ENCODE measurements around the gene SYT1.
A peak's percentile ranks its signal among the peaks of the same experiment; 100 is the strongest.

SYT1 gene

DNA sequence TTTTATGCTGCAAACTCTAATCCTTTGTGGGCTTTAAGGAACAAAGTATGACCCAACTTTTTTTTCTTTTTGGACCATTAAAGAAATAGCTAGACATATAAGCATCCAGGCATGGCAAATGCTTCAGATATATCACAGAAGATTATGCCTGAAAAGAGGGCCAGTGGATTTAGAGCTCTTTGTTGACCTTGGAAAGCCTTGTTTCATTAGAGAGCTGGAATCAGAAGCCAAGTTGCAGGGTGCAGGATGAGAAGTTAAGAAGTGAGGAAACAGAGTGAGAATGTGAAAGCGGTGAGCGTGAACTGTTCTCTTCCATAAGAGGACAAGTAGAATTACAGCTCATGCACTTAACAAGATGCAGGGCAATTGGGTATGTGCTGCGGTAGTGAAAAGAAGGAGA is 373.7 kb downstream of the SYT1 start:
- H3K4me3 ChIP-seq (ENCODE audit: control insufficient read depth, low read depth, low read length) = no peak overlapping the region
- DNase-seq (ENCODE audit: low read depth) = no peak
- TF ChIP-seq, protein P1, sequence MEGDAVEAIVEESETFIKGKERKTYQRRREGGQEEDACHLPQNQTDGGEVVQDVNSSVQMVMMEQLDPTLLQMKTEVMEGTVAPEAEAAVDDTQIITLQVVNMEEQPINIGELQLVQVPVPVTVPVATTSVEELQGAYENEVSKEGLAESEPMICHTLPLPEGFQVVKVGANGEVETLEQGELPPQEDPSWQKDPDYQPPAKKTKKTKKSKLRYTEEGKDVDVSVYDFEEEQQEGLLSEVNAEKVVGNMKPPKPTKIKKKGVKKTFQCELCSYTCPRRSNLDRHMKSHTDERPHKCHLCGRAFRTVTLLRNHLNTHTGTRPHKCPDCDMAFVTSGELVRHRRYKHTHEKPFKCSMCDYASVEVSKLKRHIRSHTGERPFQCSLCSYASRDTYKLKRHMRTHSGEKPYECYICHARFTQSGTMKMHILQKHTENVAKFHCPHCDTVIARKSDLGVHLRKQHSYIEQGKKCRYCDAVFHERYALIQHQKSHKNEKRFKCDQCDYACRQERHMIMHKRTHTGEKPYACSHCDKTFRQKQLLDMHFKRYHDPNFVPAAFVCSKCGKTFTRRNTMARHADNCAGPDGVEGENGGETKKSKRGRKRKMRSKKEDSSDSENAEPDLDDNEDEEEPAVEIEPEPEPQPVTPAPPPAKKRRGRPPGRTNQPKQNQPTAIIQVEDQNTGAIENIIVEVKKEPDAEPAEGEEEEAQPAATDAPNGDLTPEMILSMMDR (conservative IDR thresholded peaks at IDR 0.05; ENCODE audit: control insufficient read depth, insufficient read depth, low read depth, low read length) = no peak

- no peak for DNase-seq (ENCODE audit: low read depth)
- TF ChIP-seq, protein P1 (conservative IDR thresholded peaks at IDR 0.05; ENCODE audit: control insufficient read depth, insufficient read depth, low read depth, low read length) = no peak
- no peak overlapping the region for H3K4me3 ChIP-seq (ENCODE audit: control insufficient read depth, low read depth, low read length)
These were observed 382.9 kb downstream of the SYT1 start for GRCh38 chr12:79247494-79247893.

GRCh38 chr12:79250186-79250585 is 385.6 kb downstream of the SYT1 start:
- no peak overlapping the region for H3K4me3 ChIP-seq (ENCODE audit: control insufficient read depth, low read depth, low read length)
- TF ChIP-seq, protein P1 (conservative IDR thresholded peaks at IDR 0.05; ENCODE audit: control insufficient read depth, insufficient read depth, low read depth, low read length) = no peak
- peak; percentile 45 for DNase-seq (ENCODE audit: low read depth)

- DNase-seq (ENCODE audit: low read depth) = no peak
- TF ChIP-seq, protein P1 (conservative IDR thresholded peaks at IDR 0.05; ENCODE audit: control insufficient read depth, insufficient read depth, low read depth, low read length) = no peak
These were observed 386.6 kb downstream of the SYT1 start for GRCh38 chr12:79250960-79251755.

DNA sequence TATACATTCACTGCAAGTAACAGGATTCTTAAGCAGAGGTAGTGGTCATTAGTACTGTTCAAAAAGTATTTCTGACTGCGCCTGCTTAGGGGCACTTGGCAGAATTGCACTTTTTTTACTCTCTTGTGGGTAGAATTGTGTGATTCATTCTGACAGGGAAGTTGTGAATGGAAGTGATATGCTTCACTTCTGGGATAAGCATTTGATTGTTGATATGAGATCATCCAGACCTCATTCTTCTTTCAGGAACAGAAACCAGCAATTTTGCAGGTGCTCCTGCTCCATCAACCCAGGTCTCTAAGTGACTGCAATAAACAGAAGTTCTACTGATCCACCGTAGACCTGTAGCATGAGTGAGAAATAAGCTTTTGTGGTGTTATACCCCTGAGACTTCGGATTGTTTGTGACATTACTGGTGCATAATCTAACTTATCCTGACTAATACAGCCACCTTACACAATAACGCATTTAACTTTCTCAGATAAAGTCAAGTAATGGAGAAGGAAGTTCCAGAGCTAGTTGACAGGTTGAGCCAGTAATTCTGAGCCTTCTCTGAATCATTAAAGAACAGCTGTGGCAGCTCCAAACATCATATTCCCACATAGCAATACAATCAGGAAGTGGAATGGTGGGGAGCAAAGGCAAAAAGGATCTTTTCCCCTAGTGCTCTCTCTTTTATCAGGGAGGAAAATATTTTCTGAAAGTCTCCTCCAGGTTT is 387.9 kb downstream of the SYT1 start:
- peak; percentile 7 for DNase-seq (ENCODE audit: low read depth)
- H3K4me3 ChIP-seq (ENCODE audit: control insufficient read depth, low read depth, low read length) = no peak overlapping the region
- TF ChIP-seq, protein P1 (conservative IDR thresholded peaks at IDR 0.05; ENCODE audit: control insufficient read depth, insufficient read depth, low read depth, low read length) = no peak

More at GRCh38 chr12:79250960-79251755, 386.6 kb downstream of the SYT1 start:
- no peak overlapping the region for H3K4me3 ChIP-seq (ENCODE audit: control insufficient read depth, low read depth, low read length)

DNA sequence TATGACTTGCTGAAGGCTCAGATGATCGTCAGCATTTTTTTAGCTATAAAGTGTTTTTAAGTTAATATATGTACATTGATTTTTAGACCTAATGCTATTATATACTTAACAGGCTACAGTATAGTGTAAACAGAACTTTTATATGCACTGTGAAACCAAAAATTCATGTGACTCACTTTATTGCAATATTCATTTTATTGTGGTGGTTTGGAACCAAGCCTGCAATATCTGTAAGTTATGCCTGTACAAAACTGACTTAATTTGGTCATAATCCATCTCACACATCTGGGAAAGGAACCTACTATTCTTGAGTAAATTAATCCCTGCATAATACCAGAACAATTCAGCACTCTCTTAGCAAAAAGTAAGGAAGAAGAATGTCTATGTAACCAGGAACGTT is 390.7 kb downstream of the SYT1 start:
- TF ChIP-seq, protein P1 (conservative IDR thresholded peaks at IDR 0.05; ENCODE audit: control insufficient read depth, insufficient read depth, low read depth, low read length) = no peak
- peak; percentile 45 for DNase-seq (ENCODE audit: low read depth)
- no peak overlapping the region for H3K4me3 ChIP-seq (ENCODE audit: control insufficient read depth, low read depth, low read length)
